H1 (cell line): ENCODE data around the gene CUL2. TPM values are rescaled to one million over a fixed set of nuclear protein-coding genes. Genes with fewer than 3 reads are reported as not detected.

ENCODE experiments used
- CTCF ChIA-PET: fragments of 300-600 bp; sonication (Branson Sonifier 250); formaldehyde crosslinking; loops from one replicate; lab custom pipeline; 2021; ENCODE audit not compliant: partially characterized antibody; lab: Charles Lee
- POLR2A ChIA-PET: fragments of 300-600 bp; sonication (Branson Sonifier 250); formaldehyde crosslinking; loops from one replicate; lab custom pipeline; 2021; ENCODE audit warnings: inconsistent platforms; ENCODE audit not compliant: partially characterized antibody; lab: Charles Lee
- DNase-seq, 2 experiments: peaks; one replicate each; pipeline versions ENCODE4 v3.0.0 to v3.0.0-alpha.2; 2010 to 2022; ENCODE audit warnings: low spot score in 2 of 2, low read depth in 1 of 2, mixed read lengths in 1 of 2
- FAIRE-seq: peaks from 2 replicates; lab custom pipeline; 2011; peaks lifted over from hg19 to GRCh38; lab: Jason Lieb, UNC
- H2AFZ ChIP-seq: 2 replicates; pipeline ENCODE4 v1.8.1; 2012; ENCODE audit warnings: low read length, inconsistent platforms
- H2AK5ac ChIP-seq: 2 replicates; pipeline ENCODE4 v1.6.1; 2013; ENCODE audit warnings: low read depth, low read length
- H2BK120ac ChIP-seq: replicated peaks from 2 replicates; pipeline ENCODE3; 2013; ENCODE audit warnings: low read depth, low read length, inconsistent platforms
- H2BK12ac ChIP-seq: 2 replicates; pipeline ENCODE4 v1.6.1; 2013; ENCODE audit warnings: low read depth, low read length
- H2BK15ac ChIP-seq: 2 replicates; pipeline ENCODE4 v1.6.1; 2013; ENCODE audit warnings: low read length
- H2BK20ac ChIP-seq: 2 replicates; pipeline ENCODE4 v1.6.1; 2013; ENCODE audit warnings: low read length
- H2BK5ac ChIP-seq: 2 replicates; pipeline ENCODE4 v1.6.1; 2013; ENCODE audit warnings: low read depth, low read length
- H3K14ac ChIP-seq: 2 replicates; pipeline ENCODE4 v1.6.1; 2013; ENCODE audit warnings: inconsistent platforms; ENCODE audit not compliant: insufficient read length
- H3K18ac ChIP-seq: 2 replicates; pipeline ENCODE4 v1.6.1; 2013; ENCODE audit warnings: low read length; ENCODE audit errors: extremely low read depth
- H3K23ac ChIP-seq: 2 replicates; pipeline ENCODE4 v1.6.1; 2013; ENCODE audit warnings: inconsistent platforms; ENCODE audit not compliant: insufficient read length
- H3K23me2 ChIP-seq: 2 replicates; pipeline ENCODE4 v1.6.1; 2013; ENCODE audit warnings: low read depth, low read length
- H3K27ac ChIP-seq: 2 replicates; pipeline ENCODE4 v1.6.1; 2011; ENCODE audit warnings: low read depth, low read length, inconsistent platforms
- H3K27me3 ChIP-seq, 4 experiments: replicated peaks in 1 of 4; 1 replicate in 1 of 4; 2 replicates in 3 of 4; pipeline versions ENCODE4 v1.6.1 to v1.8.1; 2011 to 2013; ENCODE audit warnings: low read length in 3 of 4, mild to moderate bottlenecking in 3 of 4, inconsistent platforms in 2 of 4, mixed read lengths in 2 of 4, moderate library complexity in 1 of 4; ENCODE audit not compliant: control insufficient read depth in 3 of 4, insufficient read depth in 3 of 4; ENCODE audit errors: extremely low read depth in 1 of 4
- H3K36me3 ChIP-seq, 4 experiments: 2 replicates each; pipeline versions ENCODE4 v1.6.1 to v1.8.1; 2011 to 2013; ENCODE audit warnings: mild to moderate bottlenecking in 4 of 4, low read length in 3 of 4, moderate library complexity in 2 of 4, control low read depth in 1 of 4, inconsistent platforms in 1 of 4; ENCODE audit not compliant: insufficient read depth in 4 of 4, control insufficient read depth in 2 of 4
- H3K4ac ChIP-seq: replicated peaks from 2 replicates; pipeline ENCODE3; 2013; ENCODE audit warnings: low read length, low read depth, mixed read lengths, inconsistent platforms; ENCODE audit not compliant: insufficient read length
- H3K4me1 ChIP-seq, 4 experiments: replicated peaks in 1 of 4; 1 replicate in 1 of 4; 2 replicates in 3 of 4; pipeline versions ENCODE4 v1.6.1 to v1.8.1; 2011 to 2013; ENCODE audit warnings: low read length in 3 of 4, inconsistent platforms in 2 of 4, mixed read lengths in 1 of 4; ENCODE audit not compliant: insufficient read depth in 4 of 4, control insufficient read depth in 3 of 4
- H3K4me2 ChIP-seq, 2 experiments: 2 replicates each; pipeline versions ENCODE4 v1.6.1 to v1.8.1; 2011 to 2013; ENCODE audit warnings: low read depth in 2 of 2, low read length in 2 of 2, control low read depth in 1 of 2, inconsistent platforms in 1 of 2, mild to moderate bottlenecking in 1 of 2; ENCODE audit not compliant: insufficient read depth in 1 of 2
- H3K4me3 ChIP-seq, 4 experiments: fragments of 200-600, 300-600 bp in 1 of 4; sonication (generic), shearing (Covaris generic), sonication (Bioruptor Twin) in 1 of 4; 2 replicates each; pipeline versions ENCODE4 v1.5.1 to v1.8.1; 2011 to 2016; ENCODE audit warnings: low read length in 4 of 4, low read depth in 3 of 4, control low read depth in 2 of 4, inconsistent platforms in 2 of 4, mild to moderate bottlenecking in 2 of 4, mixed read lengths in 1 of 4, moderate library complexity in 1 of 4; ENCODE audit not compliant: insufficient read depth in 2 of 4; ENCODE audit errors: extremely low read depth in 1 of 4
- H3K56ac ChIP-seq: replicated peaks from 2 replicates; pipeline ENCODE3; 2013; ENCODE audit warnings: low read depth, mild to moderate bottlenecking, mixed read lengths, low read length, inconsistent platforms; ENCODE audit not compliant: insufficient read length
- H3K79me1 ChIP-seq: 2 replicates; pipeline ENCODE4 v1.6.1; 2013; ENCODE audit warnings: low read depth, low read length, control low read depth
- H3K79me2 ChIP-seq, 2 experiments: 2 replicates each; pipeline versions ENCODE4 v1.6.1 to v1.8.1; 2012 to 2013; ENCODE audit warnings: low read length in 2 of 2, mild to moderate bottlenecking in 2 of 2, inconsistent platforms in 1 of 2; ENCODE audit not compliant: insufficient read depth in 2 of 2, control insufficient read depth in 1 of 2
- H3K9ac ChIP-seq, 4 experiments: replicated peaks in 1 of 4; 1 replicate in 1 of 4; 2 replicates in 3 of 4; pipeline versions ENCODE4 v1.6.1 to v1.8.1; 2011 to 2013; ENCODE audit warnings: low read depth in 3 of 4, low read length in 3 of 4, control low read depth in 2 of 4, mild to moderate bottlenecking in 2 of 4, moderate library complexity in 2 of 4, inconsistent platforms in 1 of 4; ENCODE audit errors: extremely low read depth in 1 of 4
- H3K9me3 ChIP-seq, 2 experiments: 2 replicates each; pipeline versions ENCODE4 v1.6.1 to v1.8.1; 2012 to 2013; ENCODE audit warnings: mild to moderate bottlenecking in 2 of 2, moderate library complexity in 2 of 2, control low read depth in 1 of 2, inconsistent platforms in 1 of 2, low read depth in 1 of 2, low read length in 1 of 2, mixed read lengths in 1 of 2; ENCODE audit not compliant: insufficient read depth in 2 of 2
- H4K20me1 ChIP-seq, 2 experiments: replicated peaks in 1 of 2; 2 replicates each; pipeline versions ENCODE3 to v1.8.1; 2011 to 2013; ENCODE audit warnings: inconsistent platforms in 2 of 2, low read length in 2 of 2, mild to moderate bottlenecking in 1 of 2; ENCODE audit not compliant: insufficient read depth in 2 of 2, control insufficient read depth in 1 of 2
- H4K5ac ChIP-seq: 2 replicates; pipeline ENCODE4 v1.6.1; 2013; ENCODE audit warnings: low read length, low read depth, mixed read lengths, inconsistent platforms; ENCODE audit not compliant: insufficient read length
- H4K8ac ChIP-seq: 2 replicates; pipeline ENCODE4 v1.8.0; 2013; ENCODE audit warnings: mild to moderate bottlenecking, moderate library complexity, low read length, inconsistent platforms; ENCODE audit not compliant: insufficient read depth; ENCODE audit errors: extremely low read depth
- H4K91ac ChIP-seq: replicated peaks from 2 replicates; pipeline ENCODE3; 2013; ENCODE audit warnings: low read length, mixed read lengths, inconsistent platforms; ENCODE audit not compliant: insufficient read length
- SAP30 ChIP-seq: fragments of 300-600 bp; sonication (generic); IDR thresholded peaks from 2 replicates; pipeline ENCODE4 v1.7.1; 2012; ENCODE audit warnings: low read length, moderate library complexity, mild to moderate bottlenecking, inconsistent platforms; ENCODE audit not compliant: insufficient read depth, insufficient replicate concordance
- WGBS, 2 experiments: shearing (Covaris generic) in 1 of 2; methylation state at CpG; one replicate each; pipeline versions ENCODE4 v1.1.6 to v1.1.7; 2013 to 2015; ENCODE audit warnings: low lambda C conversion rate in 2 of 2, mixed read lengths in 2 of 2, inconsistent platforms in 1 of 2, low coverage in 1 of 2, missing lambda C conversion rate in 1 of 2; ENCODE audit not compliant: insufficient replicate concordance in 2 of 2, insufficient coverage in 1 of 2, insufficient read length in 1 of 2; ENCODE audit errors: extremely low coverage in 1 of 2, missing lambda C conversion rate in 1 of 2; 5-methylcytosine and 5-hydroxymethylcytosine counted together
- polyA plus RNA-seq, 7 experiments: library from polyadenylated mRNA; depleted of rRNA in 3 of 7; stranded (reverse) in 5 of 7; unstranded in 2 of 7; fragments of >200 nt in 5 of 7; fragments of 200-250 nt in 2 of 7; gene quantifications; 1 replicate in 5 of 7; 2 replicates in 1 of 7; 4 replicates in 1 of 7; pipeline versions ENCODE4 v1.2.1 to v1.2.3, GENCODE V29; 2011 to 2013; ENCODE audit warnings: missing spikeins in 2 of 7, mixed read lengths in 2 of 7
- total RNA-seq: library from RNA; stranded (reverse); fragmentation: NEBNext Ultra II Directional; extraction: Animal tissue kit (Norgen Biotek cat#: 25700); gene quantifications from 2 replicates; pipeline ENCODE4 v1.2.1, GENCODE V29; 2021
- TF ChIP-seq, protein P1 (sequence below), 3 experiments: IDR thresholded peaks; 1 replicate in 2 of 3; 2 replicates in 1 of 3; pipeline versions ENCODE4 v1.5.1 to v1.6.1; 2011; ENCODE audit warnings: low read length in 3 of 3, mild to moderate bottlenecking in 3 of 3, inconsistent platforms in 2 of 3, low read depth in 1 of 3, moderate library complexity in 1 of 3; ENCODE audit not compliant: insufficient read depth in 1 of 3; ENCODE audit errors: control extremely low read depth in 1 of 3

CUL2 gene
- total and polyA plus RNA-seq, 2 of the 8 experiments (the other 6 are each of a cell fraction or from before 2014, with no cell fraction given) = 10.2 to 43.1 TPM

DNA sequence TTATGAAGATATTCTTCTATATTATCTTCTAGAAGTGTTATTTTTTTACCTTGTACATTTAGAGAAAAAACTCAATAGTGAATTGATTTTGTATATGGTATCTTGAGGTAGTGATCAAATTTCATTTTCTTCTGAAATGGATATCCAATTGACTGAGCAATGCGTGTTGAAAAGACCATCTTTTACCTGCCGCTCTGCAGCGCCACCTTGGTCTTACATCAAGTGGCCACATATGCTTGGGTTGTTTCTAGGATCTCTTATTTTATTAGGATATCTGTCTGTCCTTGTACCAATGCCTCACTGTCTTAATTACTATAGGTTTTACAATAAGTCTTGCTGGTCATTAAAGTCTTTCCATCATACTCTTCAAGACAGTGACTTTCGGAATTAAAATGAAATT is 53.0 kb downstream of the CUL2 start:
- Histone ChIP-seq H3K79me2 (no peaks in the 10 kb centered on the region), H3K23ac (no peak overlapping the region), H3K23me2 (no peaks in the 10 kb centered on the region), H3K4me1 (peaks cover 2 to 10% (median 3%) of the 10 kb centered on the region in 4 experiments; a peak in 5 of 7 replicates), H2BK20ac (no peak overlapping the region), H3K27me3 (no peaks in the 10 kb centered on the region), H2BK120ac (no peak overlapping the region), H3K27ac (no peak overlapping the region), H3K79me1 (no peaks in the 10 kb centered on the region), H4K91ac (no peak overlapping the region), H3K4me3 (no peak overlapping the region), H3K4ac (no peak overlapping the region), H3K18ac (no peak overlapping the region), H3K56ac (no peak overlapping the region), H3K9me3 (no peaks in the 10 kb centered on the region), H3K9ac (no peak overlapping the region), H2AFZ (no peak overlapping the region), H4K8ac (no peak overlapping the region), H2BK5ac (no peak overlapping the region), H2BK15ac (no peak overlapping the region), H3K36me3 (peaks cover 0 to 11% (median 1%) of the 10 kb centered on the region in 4 experiments; a peak in 3 of 8 replicates), H2BK12ac (no peak overlapping the region), H3K14ac (no peak overlapping the region), H2AK5ac (no peak overlapping the region), H3K4me2 (no peak overlapping the region), H4K20me1 (peaks cover 0 to 3% of the 10 kb centered on the region in 2 experiments), H4K5ac (no peak overlapping the region)
- DNase-seq = no peak
- peak; percentile 69 for FAIRE-seq
- TF ChIP-seq, protein P1, sequence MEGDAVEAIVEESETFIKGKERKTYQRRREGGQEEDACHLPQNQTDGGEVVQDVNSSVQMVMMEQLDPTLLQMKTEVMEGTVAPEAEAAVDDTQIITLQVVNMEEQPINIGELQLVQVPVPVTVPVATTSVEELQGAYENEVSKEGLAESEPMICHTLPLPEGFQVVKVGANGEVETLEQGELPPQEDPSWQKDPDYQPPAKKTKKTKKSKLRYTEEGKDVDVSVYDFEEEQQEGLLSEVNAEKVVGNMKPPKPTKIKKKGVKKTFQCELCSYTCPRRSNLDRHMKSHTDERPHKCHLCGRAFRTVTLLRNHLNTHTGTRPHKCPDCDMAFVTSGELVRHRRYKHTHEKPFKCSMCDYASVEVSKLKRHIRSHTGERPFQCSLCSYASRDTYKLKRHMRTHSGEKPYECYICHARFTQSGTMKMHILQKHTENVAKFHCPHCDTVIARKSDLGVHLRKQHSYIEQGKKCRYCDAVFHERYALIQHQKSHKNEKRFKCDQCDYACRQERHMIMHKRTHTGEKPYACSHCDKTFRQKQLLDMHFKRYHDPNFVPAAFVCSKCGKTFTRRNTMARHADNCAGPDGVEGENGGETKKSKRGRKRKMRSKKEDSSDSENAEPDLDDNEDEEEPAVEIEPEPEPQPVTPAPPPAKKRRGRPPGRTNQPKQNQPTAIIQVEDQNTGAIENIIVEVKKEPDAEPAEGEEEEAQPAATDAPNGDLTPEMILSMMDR (IDR thresholded peaks at IDR 0.05; ENCODE audit: control extremely low read depth in 1 of 3, insufficient read depth in 1 of 3, low read depth in 1 of 3, low read length in 3 of 3) = peak in 2 of 3 experiments; percentile 11 to 37; a peak in 3 of 4 replicates
- TF ChIP-seq SAP30 = no peak
- CTCF ChIA-PET = interaction anchor here (1.3 to 2.3 kb wide), 3 partner anchors 9 to 41 kb away, joined by 3 to 8 read pairs (median 3); no protein-coding TSS in a partner anchor
- WGBS, 2 experiments = 86% methylated on average over 4 of the region's 4 CpGs; no CpG with 5 or more reads in 1 of the 2 experiments
- POLR2A ChIA-PET = no interaction called here
